Measurements from ENCODE around the gene MATN1.
"Not testable (repeated sequence)": the region's sequence is repeated elsewhere in the genome, so short reads cannot be mapped to it uniquely, and the experiment has no call there.

Gene MATN1

GRCh38 chr1:30723331-30723755, at the start of gene MATN1:
Gene MATN1 (minus strand): TSS chr1:30723585. CDS start chr1:30723551, 34 bp downstream.
- no peak for DNase-seq

- DNase-seq, result no peak
Observed at GRCh38 chr1:30771005-30771404, 47.6 kb upstream of the MATN1 start.

GRCh38 chr1:30770150-30770549, 46.8 kb upstream of the MATN1 start:
- no peak for DNase-seq

- DNase-seq, result no peak
Observed at GRCh38 chr1:30768830-30769718, 45.7 kb upstream of the MATN1 start.

GRCh38 chr1:30768159-30768829, 44.9 kb upstream of the MATN1 start:
- no peak for DNase-seq

GRCh38 chr1:30766948-30767347, 43.6 kb upstream of the MATN1 start:
- DNase-seq, result not testable (repeated sequence)

- DNase-seq, result no peak
Observed at GRCh38 chr1:30765556-30766434, 42.4 kb upstream of the MATN1 start.

- no peak for DNase-seq
Observed at GRCh38 chr1:30764939-30765555, 41.7 kb upstream of the MATN1 start.

GRCh38 chr1:30764396-30764795, 41.0 kb upstream of the MATN1 start:
- no peak for DNase-seq

- DNase-seq, result no peak
Observed at GRCh38 chr1:30763651-30764248, 40.4 kb upstream of the MATN1 start.

- no peak for DNase-seq
Observed at GRCh38 chr1:30762930-30763650, 39.7 kb upstream of the MATN1 start.

- no peak for DNase-seq
Observed at GRCh38 chr1:30762152-30762929, 39.0 kb upstream of the MATN1 start.

- DNase-seq, result no peak
Observed at GRCh38 chr1:30761381-30762151, 38.2 kb upstream of the MATN1 start.

GRCh38 chr1:30760596-30761324, 37.4 kb upstream of the MATN1 start:
- no peak for DNase-seq

- peak; percentile 72 for DNase-seq
Observed at GRCh38 chr1:30759718-30760281, 36.4 kb upstream of the MATN1 start.

GRCh38 chr1:30758785-30759380, 35.5 kb upstream of the MATN1 start:
- DNase-seq, result no peak

- DNase-seq, result no peak
Observed at GRCh38 chr1:30758121-30758688, 34.8 kb upstream of the MATN1 start.

Data from activated gamma-delta T cell treated with Interleukin-2 at 50 U/mL for 16 hours (primary cell).